H1 (cell line): ENCODE data around the gene GALNT18. TPM values are rescaled to one million over a fixed set of nuclear protein-coding genes. Genes with fewer than 3 reads are reported as not detected.

Experiments
- EZH2 ChIP-seq: fragments of 200-600 bp; sonication (generic); IDR thresholded peaks from 2 replicates; pipeline ENCODE4 v1.7.1; 2012; ENCODE audit warnings: low read depth, mild to moderate bottlenecking, moderate library complexity, low read length, inconsistent platforms; ENCODE audit not compliant: severe bottlenecking
- RFX5 ChIP-seq: IDR thresholded peaks from 2 replicates; pipeline ENCODE4 v1.6.1; 2011; ENCODE audit warnings: low read depth, low read length, improper control_type of control experiment, borderline replicate concordance
- SP4 ChIP-seq: IDR thresholded peaks from 2 replicates; pipeline ENCODE4 v1.6.1; 2012; ENCODE audit warnings: low read length, inconsistent platforms
- polyA plus RNA-seq, 7 experiments: library from polyadenylated mRNA; depleted of rRNA in 3 of 7; stranded (reverse) in 5 of 7; unstranded in 2 of 7; fragments of >200 nt in 5 of 7; fragments of 200-250 nt in 2 of 7; gene quantifications; 1 replicate in 5 of 7; 2 replicates in 1 of 7; 4 replicates in 1 of 7; pipeline versions ENCODE4 v1.2.1 to v1.2.3, GENCODE V29; 2011 to 2013; ENCODE audit warnings: missing spikeins in 2 of 7, mixed read lengths in 2 of 7
- total RNA-seq: library from RNA; stranded (reverse); fragmentation: NEBNext Ultra II Directional; extraction: Animal tissue kit (Norgen Biotek cat#: 25700); gene quantifications from 2 replicates; pipeline ENCODE4 v1.2.1, GENCODE V29; 2021
- TF ChIP-seq, protein P1 (sequence below): fragments of 300-600 bp; sonication (generic); IDR thresholded peaks from 2 replicates; pipeline ENCODE4 v1.7.1; 2012; ENCODE audit warnings: low read length, moderate library complexity, mild to moderate bottlenecking, inconsistent platforms; ENCODE audit not compliant: insufficient replicate concordance

The GALNT18 gene
- total and polyA plus RNA-seq, 2 of the 8 experiments (the other 6 are each of a cell fraction or from before 2014, with no cell fraction given): 6.0 to 9.4 TPM

DNA sequence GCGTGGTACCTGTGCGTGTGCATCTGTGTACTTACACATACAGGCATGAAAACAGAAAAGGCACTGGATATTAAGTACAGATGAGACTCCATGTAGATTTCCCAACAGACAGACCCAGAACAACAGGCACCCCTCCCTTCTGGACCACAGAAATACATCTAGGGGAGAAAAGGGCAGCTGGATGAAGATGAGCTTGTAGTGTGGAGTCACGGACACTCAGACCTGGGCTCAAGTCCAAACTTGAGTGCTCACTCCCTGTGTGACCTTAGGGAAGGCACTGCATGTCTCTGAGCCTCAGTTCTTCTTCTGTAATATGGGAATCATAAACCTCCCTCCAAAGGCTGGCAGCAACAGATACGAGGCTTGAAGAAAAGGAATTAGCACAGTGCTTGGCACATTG is 108.9 kb downstream of the GALNT18 start (continued):
- TF ChIP-seq, protein P1, sequence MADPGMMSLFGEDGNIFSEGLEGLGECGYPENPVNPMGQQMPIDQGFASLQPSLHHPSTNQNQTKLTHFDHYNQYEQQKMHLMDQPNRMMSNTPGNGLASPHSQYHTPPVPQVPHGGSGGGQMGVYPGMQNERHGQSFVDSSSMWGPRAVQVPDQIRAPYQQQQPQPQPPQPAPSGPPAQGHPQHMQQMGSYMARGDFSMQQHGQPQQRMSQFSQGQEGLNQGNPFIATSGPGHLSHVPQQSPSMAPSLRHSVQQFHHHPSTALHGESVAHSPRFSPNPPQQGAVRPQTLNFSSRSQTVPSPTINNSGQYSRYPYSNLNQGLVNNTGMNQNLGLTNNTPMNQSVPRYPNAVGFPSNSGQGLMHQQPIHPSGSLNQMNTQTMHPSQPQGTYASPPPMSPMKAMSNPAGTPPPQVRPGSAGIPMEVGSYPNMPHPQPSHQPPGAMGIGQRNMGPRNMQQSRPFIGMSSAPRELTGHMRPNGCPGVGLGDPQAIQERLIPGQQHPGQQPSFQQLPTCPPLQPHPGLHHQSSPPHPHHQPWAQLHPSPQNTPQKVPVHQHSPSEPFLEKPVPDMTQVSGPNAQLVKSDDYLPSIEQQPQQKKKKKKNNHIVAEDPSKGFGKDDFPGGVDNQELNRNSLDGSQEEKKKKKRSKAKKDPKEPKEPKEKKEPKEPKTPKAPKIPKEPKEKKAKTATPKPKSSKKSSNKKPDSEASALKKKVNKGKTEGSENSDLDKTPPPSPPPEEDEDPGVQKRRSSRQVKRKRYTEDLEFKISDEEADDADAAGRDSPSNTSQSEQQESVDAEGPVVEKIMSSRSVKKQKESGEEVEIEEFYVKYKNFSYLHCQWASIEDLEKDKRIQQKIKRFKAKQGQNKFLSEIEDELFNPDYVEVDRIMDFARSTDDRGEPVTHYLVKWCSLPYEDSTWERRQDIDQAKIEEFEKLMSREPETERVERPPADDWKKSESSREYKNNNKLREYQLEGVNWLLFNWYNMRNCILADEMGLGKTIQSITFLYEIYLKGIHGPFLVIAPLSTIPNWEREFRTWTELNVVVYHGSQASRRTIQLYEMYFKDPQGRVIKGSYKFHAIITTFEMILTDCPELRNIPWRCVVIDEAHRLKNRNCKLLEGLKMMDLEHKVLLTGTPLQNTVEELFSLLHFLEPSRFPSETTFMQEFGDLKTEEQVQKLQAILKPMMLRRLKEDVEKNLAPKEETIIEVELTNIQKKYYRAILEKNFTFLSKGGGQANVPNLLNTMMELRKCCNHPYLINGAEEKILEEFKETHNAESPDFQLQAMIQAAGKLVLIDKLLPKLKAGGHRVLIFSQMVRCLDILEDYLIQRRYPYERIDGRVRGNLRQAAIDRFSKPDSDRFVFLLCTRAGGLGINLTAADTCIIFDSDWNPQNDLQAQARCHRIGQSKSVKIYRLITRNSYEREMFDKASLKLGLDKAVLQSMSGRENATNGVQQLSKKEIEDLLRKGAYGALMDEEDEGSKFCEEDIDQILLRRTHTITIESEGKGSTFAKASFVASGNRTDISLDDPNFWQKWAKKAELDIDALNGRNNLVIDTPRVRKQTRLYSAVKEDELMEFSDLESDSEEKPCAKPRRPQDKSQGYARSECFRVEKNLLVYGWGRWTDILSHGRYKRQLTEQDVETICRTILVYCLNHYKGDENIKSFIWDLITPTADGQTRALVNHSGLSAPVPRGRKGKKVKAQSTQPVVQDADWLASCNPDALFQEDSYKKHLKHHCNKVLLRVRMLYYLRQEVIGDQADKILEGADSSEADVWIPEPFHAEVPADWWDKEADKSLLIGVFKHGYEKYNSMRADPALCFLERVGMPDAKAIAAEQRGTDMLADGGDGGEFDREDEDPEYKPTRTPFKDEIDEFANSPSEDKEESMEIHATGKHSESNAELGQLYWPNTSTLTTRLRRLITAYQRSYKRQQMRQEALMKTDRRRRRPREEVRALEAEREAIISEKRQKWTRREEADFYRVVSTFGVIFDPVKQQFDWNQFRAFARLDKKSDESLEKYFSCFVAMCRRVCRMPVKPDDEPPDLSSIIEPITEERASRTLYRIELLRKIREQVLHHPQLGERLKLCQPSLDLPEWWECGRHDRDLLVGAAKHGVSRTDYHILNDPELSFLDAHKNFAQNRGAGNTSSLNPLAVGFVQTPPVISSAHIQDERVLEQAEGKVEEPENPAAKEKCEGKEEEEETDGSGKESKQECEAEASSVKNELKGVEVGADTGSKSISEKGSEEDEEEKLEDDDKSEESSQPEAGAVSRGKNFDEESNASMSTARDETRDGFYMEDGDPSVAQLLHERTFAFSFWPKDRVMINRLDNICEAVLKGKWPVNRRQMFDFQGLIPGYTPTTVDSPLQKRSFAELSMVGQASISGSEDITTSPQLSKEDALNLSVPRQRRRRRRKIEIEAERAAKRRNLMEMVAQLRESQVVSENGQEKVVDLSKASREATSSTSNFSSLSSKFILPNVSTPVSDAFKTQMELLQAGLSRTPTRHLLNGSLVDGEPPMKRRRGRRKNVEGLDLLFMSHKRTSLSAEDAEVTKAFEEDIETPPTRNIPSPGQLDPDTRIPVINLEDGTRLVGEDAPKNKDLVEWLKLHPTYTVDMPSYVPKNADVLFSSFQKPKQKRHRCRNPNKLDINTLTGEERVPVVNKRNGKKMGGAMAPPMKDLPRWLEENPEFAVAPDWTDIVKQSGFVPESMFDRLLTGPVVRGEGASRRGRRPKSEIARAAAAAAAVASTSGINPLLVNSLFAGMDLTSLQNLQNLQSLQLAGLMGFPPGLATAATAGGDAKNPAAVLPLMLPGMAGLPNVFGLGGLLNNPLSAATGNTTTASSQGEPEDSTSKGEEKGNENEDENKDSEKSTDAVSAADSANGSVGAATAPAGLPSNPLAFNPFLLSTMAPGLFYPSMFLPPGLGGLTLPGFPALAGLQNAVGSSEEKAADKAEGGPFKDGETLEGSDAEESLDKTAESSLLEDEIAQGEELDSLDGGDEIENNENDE: no peak
- TF ChIP-seq SP4: no peak
- TF ChIP-seq EZH2: no peak
- no peak for TF ChIP-seq RFX5
- TF ChIP-seq, all 59 proteins: peak for 0
